Heart left ventricle (tissue), 13 donors: ENCODE data around the gene IL20RB.

Experiments used
- CTCF ChIP-seq, 12 donors: fragments of 200-600 bp; sonication (generic) in 4 of 12; IDR thresholded peaks; one replicate each; pipeline versions ENCODE4 v1.5.0 to v1.8.0; 2018 to 2022; ENCODE audit warnings: antibody characterized with exemption in 12 of 12, mild to moderate bottlenecking in 5 of 12
- POLR2A ChIP-seq, 2 donors: fragments of 450-650 bp; IDR thresholded peaks; one replicate each; pipeline ENCODE4 v1.6.1; 2017; ENCODE audit warnings: antibody characterized with exemption in 2 of 2, mild to moderate bottlenecking in 2 of 2, moderate library complexity in 2 of 2
- donor health status: ischemic (EF 13 %, LVEDD 7.1; RV severe dilation, severe dysfunction).
- donor health status: DM: no; HTN: yes; CAD: no.
- donor health status: DM: no; HTN: no; CAD: no.
- donor health status: ischemic (EF 25% LVEDD 6.9; RV normal size, moderate dysfunction).
- donor health status: ischemic (EF 25% LVEDD 5.7; RV mildly dilated, moderate dysfunction).
- donor health status: ischemic (EF 35%, LVEDD 5.7; RV mildly dilated, moderate dysfunction).
- donor health status: nonischemic (EF 11% LVEDD 7.7; RV severe dilation, severe dysfunction).
- donor health status: DM: yes; HTN: yes; CAD: no.
- donor health status: PGD.
- donor health status: ischemic (EF 29% LVEDD 5.4; RV normal size, mild dysfunction).
- donor health status: nonischemic (EF 23%, LVEDD 6.1; RV moderate dilation, normal function).

- TF ChIP-seq CTCF (IDR thresholded peaks at IDR 0.05) (no peak), POLR2A (IDR thresholded peaks at IDR 0.05) (no peak)
Observed at GRCh38 chr3:136954251-136954650, 3.5 kb upstream of the IL20RB start.
